ENCODE data around the gene LRRC73. TPM values are rescaled to one million over a fixed set of nuclear protein-coding genes. Genes with fewer than 3 reads are reported as not detected.
"Not testable (repeated sequence)": the region's sequence is repeated elsewhere in the genome, so short reads cannot be mapped to it uniquely, and the experiment has no call there.

The LRRC73 gene
- total RNA-seq, result 0.55 TPM
- long read RNA-seq, partial matches to known transcripts, result 0 of 2 reads
- long read RNA-seq, other reads (novel, unspliced or antisense), result 0 of 2 reads

DNA sequence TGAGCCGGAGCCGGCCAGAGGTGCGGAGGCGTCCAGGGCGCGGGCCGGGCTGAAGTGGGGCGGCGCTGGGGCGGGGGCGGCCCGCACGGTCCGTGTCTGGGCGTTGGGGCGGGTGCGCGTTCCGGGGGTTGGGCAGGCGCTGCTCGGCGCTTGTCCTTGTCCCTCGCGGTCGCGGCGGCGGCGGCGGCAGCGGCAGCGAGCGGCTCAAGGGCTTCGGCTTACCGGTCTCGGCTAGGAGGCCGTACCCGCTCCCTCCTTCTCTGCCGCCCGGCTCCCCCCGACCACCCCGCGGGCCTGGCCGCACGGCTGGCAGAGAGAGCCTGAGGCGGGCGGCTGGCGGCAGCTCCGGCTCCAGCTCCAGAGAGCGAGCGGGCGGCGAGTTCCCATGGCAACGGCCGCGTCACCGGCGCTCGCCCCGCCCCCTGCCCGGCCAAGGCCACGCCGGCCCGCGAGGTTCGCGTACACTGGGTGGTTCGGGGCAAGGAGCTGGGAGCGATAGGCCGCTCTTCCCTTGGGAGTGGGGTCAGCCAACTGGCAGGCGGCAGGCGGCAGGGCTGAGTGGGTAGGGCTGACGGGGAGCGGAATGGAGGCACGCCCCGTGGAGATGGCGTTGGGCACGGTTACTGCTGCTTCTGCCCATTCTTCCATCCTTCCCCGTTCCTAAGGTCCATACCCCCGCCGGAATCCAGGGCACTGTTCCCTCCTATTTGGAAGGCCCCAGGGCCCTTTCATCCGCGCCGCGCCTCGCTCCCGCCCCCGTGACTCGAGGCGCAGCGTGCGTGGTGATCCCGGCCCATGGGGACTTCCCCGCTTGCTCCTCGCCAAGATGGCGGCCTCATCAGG lies at the start of gene LRRC73:
Gene LRRC73, minus strand, starts transcription at position 363 of the 843 bp plus-strand sequence. CDS start 561 bp downstream, outside the sequence.
- Histone ChIP-seq H3K27me3 (no peaks in the 10 kb centered on the region), H3K36me3 (peaks cover 48% of the 10 kb centered on the region), H3K4me1 (peaks cover 33% of the 10 kb centered on the region), H3K27ac (peak within 1 kb of the TSS; percentile 17), H3K4me3 (peak within 1 kb of the TSS; percentile 68), H3K9me3 (no peaks in the 10 kb centered on the region)
- TF ChIP-seq CTCF (IDR thresholded peaks at IDR 0.05), result no peak
- intact Hi-C loops (cut with DNase I), result loop anchor here (10.0 kb wide), 2 partner anchors 55 to 125 kb away; partner anchors contain the start of gene DLK2
- ATAC-seq (peak; percentile 89), DNase-seq (peak; percentile 94)

DNA sequence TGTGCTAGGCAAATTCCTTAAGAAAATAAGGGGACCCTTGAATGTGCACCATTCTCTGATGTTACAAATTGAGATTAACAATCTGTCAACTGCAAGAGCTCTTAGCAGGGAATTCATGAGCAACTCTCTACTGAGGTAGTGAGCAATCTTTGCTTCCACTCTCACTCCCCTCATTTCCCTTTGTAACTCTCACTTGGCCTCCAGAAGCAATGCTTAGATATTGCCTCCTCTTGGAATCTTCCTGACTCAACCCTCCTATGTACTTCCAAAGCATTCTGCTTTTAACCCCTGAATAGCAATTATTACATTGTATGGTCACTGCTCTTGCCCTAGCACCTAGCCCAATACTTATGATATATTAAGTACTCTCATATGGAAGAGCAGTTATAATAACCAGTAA lies 49.2 kb upstream of the LRRC73 start:
- TF ChIP-seq CTCF (IDR thresholded peaks at IDR 0.05), result no peak
- H3K4me1 ChIP-seq, result no peaks in the 10 kb centered on the region
- H3K36me3 ChIP-seq, result peaks cover 97% of the 10 kb centered on the region
- no peaks in the 10 kb centered on the region for H3K9me3 ChIP-seq
- H3K4me3 ChIP-seq, result no peak overlapping the region
- ATAC-seq (no peak), DNase-seq (no peak)
- H3K27me3 ChIP-seq, result no peaks in the 10 kb centered on the region
- intact Hi-C loops (cut with DNase I), result no loop called here
- no peak overlapping the region for H3K27ac ChIP-seq

- intact Hi-C loops (cut with DNase I); DNase-seq; H3K27me3 ChIP-seq; H3K4me1 ChIP-seq; ATAC-seq; H3K9me3 ChIP-seq; H3K4me3 ChIP-seq; H3K27ac ChIP-seq: not testable (repeated sequence)
- H3K36me3 ChIP-seq, result peaks cover 96% of the 10 kb centered on the region
Observed at GRCh38 chr6:43557620-43558019, 47.5 kb upstream of the LRRC73 start.

GRCh38 chr6:43547222-43547621 lies 37.1 kb upstream of the LRRC73 start:
- TF ChIP-seq CTCF (IDR thresholded peaks at IDR 0.05), result no peak
- DNase-seq (no peak), ATAC-seq (no peak)
- no peaks in the 10 kb centered on the region for H3K27me3 ChIP-seq
- intact Hi-C loops (cut with DNase I), result no loop called here
- no peaks in the 10 kb centered on the region for H3K9me3 ChIP-seq
- H3K4me1 ChIP-seq, result no peaks in the 10 kb centered on the region
- H3K27ac ChIP-seq, result no peak overlapping the region
- H3K36me3 ChIP-seq, result peaks cover 92% of the 10 kb centered on the region
- no peak overlapping the region for H3K4me3 ChIP-seq

GRCh38 chr6:43544461-43544860 lies 34.3 kb upstream of the LRRC73 start:
- no peaks in the 10 kb centered on the region for H3K27me3 ChIP-seq
- H3K27ac ChIP-seq, result no peak overlapping the region
- ATAC-seq (no peak), DNase-seq (no peak)
- no peak overlapping the region for H3K4me3 ChIP-seq
- no peak for TF ChIP-seq CTCF (IDR thresholded peaks at IDR 0.05)
- intact Hi-C loops (cut with DNase I), result no loop called here
- peaks cover 85% of the 10 kb centered on the region for H3K36me3 ChIP-seq
- H3K4me1 ChIP-seq, result no peaks in the 10 kb centered on the region
- no peaks in the 10 kb centered on the region for H3K9me3 ChIP-seq

DNA sequence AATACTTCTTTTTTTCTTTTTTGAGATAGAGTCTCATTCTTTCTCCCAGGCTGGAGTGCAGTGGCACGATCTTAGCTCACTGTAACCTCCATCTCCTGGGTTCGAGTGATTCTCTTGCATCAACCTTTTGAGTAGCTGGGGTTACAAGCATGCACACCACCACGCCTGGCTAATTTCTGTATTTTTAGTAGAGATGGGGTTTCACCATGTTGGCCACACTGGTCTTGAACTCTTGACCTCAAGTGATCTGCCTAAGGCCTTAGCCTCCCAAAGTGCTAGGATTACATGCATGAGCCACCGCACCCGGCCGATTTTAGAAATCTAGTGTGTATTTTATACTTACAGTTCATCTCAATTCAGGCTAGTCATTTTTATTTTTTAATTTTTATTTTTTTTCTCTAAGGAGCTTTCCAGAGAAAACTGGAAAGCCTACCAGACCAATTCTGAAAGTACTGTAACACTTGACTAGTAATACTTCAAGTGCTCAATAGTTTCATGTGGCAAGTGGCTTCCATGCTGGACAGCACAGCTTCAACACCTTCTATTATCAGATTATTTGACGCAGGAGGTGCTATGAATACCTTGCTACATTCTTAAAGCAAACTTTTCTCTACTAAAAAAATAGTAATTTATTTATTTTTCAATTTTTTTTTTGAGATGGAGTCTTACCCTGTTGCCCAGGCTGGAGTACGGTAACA lies 31.8 kb upstream of the LRRC73 start:
- TF ChIP-seq CTCF (IDR thresholded peaks at IDR 0.05), result no peak
- H3K36me3 ChIP-seq, result peaks cover 70% of the 10 kb centered on the region
- H3K4me1 ChIP-seq, result no peaks in the 10 kb centered on the region
- H3K9me3 ChIP-seq, result no peaks in the 10 kb centered on the region
- DNase-seq (no peak), ATAC-seq (no peak)
- no peak overlapping the region for H3K27ac ChIP-seq
- H3K27me3 ChIP-seq, result no peaks in the 10 kb centered on the region
- intact Hi-C loops (cut with DNase I), result no loop called here
- H3K4me3 ChIP-seq, result no peak overlapping the region
